Uterus (tissue), 4 donors: ENCODE results near the gene CFAP69. TPM values are rescaled to one million over a fixed set of nuclear protein-coding genes. Genes with fewer than 3 reads are reported as not detected.

Source experiments
- DNase-seq, 2 donors: peaks; one replicate each; pipeline ENCODE4 v3.0.0-alpha.2; 2019 to 2020
- H3K27ac ChIP-seq, 2 donors: fragments of 200-600 bp; sonication (generic); 1 replicate in 1 of 2; 2 replicates in 1 of 2; pipeline ENCODE4 v1.5.1; 2016 to 2018
- H3K27me3 ChIP-seq, 2 donors: fragments of 200-600 bp; sonication (generic); one replicate each; pipeline ENCODE4 v1.5.1; 2018 to 2019; ENCODE audit warnings: control low read depth in 1 of 2
- H3K36me3 ChIP-seq, 2 donors: fragments of 200-600 bp; sonication (generic); one replicate each; pipeline ENCODE4 v1.5.1; 2019; ENCODE audit warnings: control low read depth in 1 of 2
- H3K4me1 ChIP-seq, 2 donors: fragments of 200-600 bp; sonication (generic); one replicate each; pipeline ENCODE4 v1.5.1; 2018 to 2019; ENCODE audit warnings: control low read depth in 1 of 2
- H3K4me3 ChIP-seq, 2 donors: fragments of 200-600 bp; sonication (generic); 1 replicate in 1 of 2; 2 replicates in 1 of 2; pipeline ENCODE4 v1.5.1; 2018 to 2019; ENCODE audit warnings: mild to moderate bottlenecking in 1 of 2
- H3K9me3 ChIP-seq, 2 donors: fragments of 200-600 bp; sonication (generic); one replicate each; pipeline ENCODE4 v1.5.1; 2019; ENCODE audit warnings: control low read depth in 1 of 2
- POLR2A ChIP-seq, 2 donors: fragments of 450-650 bp; IDR thresholded peaks; one replicate each; pipeline ENCODE4 v1.6.1; 2016; ENCODE audit warnings: antibody characterized with exemption in 2 of 2, mild to moderate bottlenecking in 1 of 2, moderate library complexity in 1 of 2
- intact Hi-C: fragments of 100-400 bp; cut with DNase I; formaldehyde crosslinking; loops from one replicate; pipeline ENCODE4 v1.15.1; 2023; ENCODE audit warnings: low total_unique reads
- total RNA-seq, 4 donors: library from RNA; depleted of rRNA in 3 of 4; stranded (reverse); fragments of >200 nt in 3 of 4; gene quantifications; one replicate each; pipeline versions ENCODE4 v1.1.0 to v1.2.4, GENCODE V29; 2014 to 2023
- TF ChIP-seq, protein P1 (sequence below), 4 experiments: fragments of 200-600 bp in 2 of 4; fragments of 450-650 bp in 2 of 4; sonication (generic) in 2 of 4; IDR thresholded peaks; one replicate each; pipeline ENCODE4 v1.5.1; 2016 to 2019; ENCODE audit warnings: antibody characterized with exemption in 4 of 4, mild to moderate bottlenecking in 2 of 4, moderate library complexity in 1 of 4
- donor health status: DM: yes; HTN: yes; CAD: no.

The CFAP69 gene
- total RNA-seq, 4 donors from 2014 or later = 5.9 to 17.4 (median 10.2) TPM

- no peak overlapping the region for H3K4me3 ChIP-seq
- H3K27ac ChIP-seq = no peak overlapping the region
- no peaks in the 10 kb centered on the region for H3K9me3 ChIP-seq
- intact Hi-C loops = no loop called here
- no peak for DNase-seq
- H3K27me3 ChIP-seq = no peaks in the 10 kb centered on the region
- no peaks in the 10 kb centered on the region for H3K36me3 ChIP-seq
- H3K4me1 ChIP-seq = no peaks in the 10 kb centered on the region
- TF ChIP-seq, protein P1, sequence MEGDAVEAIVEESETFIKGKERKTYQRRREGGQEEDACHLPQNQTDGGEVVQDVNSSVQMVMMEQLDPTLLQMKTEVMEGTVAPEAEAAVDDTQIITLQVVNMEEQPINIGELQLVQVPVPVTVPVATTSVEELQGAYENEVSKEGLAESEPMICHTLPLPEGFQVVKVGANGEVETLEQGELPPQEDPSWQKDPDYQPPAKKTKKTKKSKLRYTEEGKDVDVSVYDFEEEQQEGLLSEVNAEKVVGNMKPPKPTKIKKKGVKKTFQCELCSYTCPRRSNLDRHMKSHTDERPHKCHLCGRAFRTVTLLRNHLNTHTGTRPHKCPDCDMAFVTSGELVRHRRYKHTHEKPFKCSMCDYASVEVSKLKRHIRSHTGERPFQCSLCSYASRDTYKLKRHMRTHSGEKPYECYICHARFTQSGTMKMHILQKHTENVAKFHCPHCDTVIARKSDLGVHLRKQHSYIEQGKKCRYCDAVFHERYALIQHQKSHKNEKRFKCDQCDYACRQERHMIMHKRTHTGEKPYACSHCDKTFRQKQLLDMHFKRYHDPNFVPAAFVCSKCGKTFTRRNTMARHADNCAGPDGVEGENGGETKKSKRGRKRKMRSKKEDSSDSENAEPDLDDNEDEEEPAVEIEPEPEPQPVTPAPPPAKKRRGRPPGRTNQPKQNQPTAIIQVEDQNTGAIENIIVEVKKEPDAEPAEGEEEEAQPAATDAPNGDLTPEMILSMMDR (IDR thresholded peaks at IDR 0.05) = no peak
- TF ChIP-seq POLR2A (IDR thresholded peaks at IDR 0.05) = no peak
Measured at GRCh38 chr7:90303241-90303640, 58.3 kb downstream of the CFAP69 start.

DNA sequence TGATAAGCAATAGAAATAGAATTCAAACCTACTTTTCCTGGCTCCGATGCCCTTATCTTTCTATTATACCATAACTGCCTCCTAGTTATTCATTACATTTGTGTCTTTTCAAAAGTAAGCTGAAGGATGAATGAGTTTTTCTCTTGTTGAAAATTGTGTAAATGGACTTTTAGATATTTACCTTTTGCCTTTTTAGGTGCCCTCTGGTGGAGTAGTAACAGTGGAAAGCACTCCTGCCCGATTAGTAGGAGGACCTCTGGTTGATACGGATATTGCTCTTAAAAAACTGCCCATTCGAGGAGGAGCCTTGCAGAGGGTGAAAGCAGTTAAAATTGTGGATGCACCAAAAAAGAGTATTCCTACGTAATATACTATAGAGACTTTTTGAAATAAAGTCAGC lies 64.9 kb downstream of the CFAP69 start:
- no peaks in the 10 kb centered on the region for H3K27me3 ChIP-seq
- no peaks in the 10 kb centered on the region for H3K4me1 ChIP-seq
- H3K9me3 ChIP-seq = no peaks in the 10 kb centered on the region
- TF ChIP-seq, protein P1 (IDR thresholded peaks at IDR 0.05) = no peak
- no peak for TF ChIP-seq POLR2A (IDR thresholded peaks at IDR 0.05)
- intact Hi-C loops = no loop called here
- H3K4me3 ChIP-seq = no peak overlapping the region
- DNase-seq = no peak
- no peak overlapping the region for H3K27ac ChIP-seq
- no peaks in the 10 kb centered on the region for H3K36me3 ChIP-seq

DNA sequence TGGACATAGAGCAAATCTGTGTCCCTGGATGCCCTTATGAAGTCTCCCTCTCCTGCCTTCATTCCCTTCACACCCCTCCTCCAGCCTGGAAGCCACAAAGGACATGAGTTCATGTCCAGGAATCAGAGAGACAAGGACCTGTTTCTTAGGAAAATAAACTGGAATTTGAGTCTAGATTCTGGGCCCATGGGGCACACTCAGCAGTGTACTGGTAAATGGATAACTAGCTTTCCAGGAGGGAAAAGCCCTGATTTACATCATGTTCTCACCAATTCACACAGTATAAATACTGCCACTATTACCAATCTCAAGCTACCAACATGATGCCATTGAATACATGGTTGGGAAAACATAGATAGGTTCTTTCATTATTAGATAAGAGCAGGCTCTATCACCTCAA lies 66.2 kb downstream of the CFAP69 start:
- no peak for TF ChIP-seq POLR2A (IDR thresholded peaks at IDR 0.05)
- TF ChIP-seq, protein P1 (IDR thresholded peaks at IDR 0.05) = no peak
- no peaks in the 10 kb centered on the region for H3K4me1 ChIP-seq
- no peak overlapping the region for H3K27ac ChIP-seq
- intact Hi-C loops = no loop called here
- no peaks in the 10 kb centered on the region for H3K9me3 ChIP-seq
- H3K4me3 ChIP-seq = no peak overlapping the region
- no peaks in the 10 kb centered on the region for H3K36me3 ChIP-seq
- no peaks in the 10 kb centered on the region for H3K27me3 ChIP-seq
- no peak for DNase-seq

DNA sequence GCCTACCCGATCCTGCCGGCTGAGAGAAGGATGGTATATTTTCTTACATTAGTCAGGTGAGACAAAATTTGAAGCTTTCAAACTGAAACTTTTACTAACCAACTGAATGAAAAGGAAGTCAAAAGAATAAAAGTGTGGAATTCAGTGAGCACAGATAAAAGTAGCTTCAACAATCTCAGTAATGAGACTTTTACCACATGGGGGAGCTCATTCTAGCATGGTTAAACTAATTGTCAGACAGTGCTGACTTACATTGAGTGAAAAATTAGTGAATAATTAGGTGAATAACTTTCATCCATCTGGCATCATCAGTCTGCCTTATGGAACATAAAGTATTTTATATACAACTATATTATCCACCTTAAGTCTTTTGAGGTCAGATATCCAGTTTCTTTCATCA lies 67.8 kb downstream of the CFAP69 start:
- Histone ChIP-seq H3K9me3 (no peaks in the 10 kb centered on the region), H3K36me3 (no peaks in the 10 kb centered on the region), H3K4me3 (no peak overlapping the region), H3K4me1 (no peaks in the 10 kb centered on the region), H3K27me3 (no peaks in the 10 kb centered on the region), H3K27ac (no peak overlapping the region)
- no peak for TF ChIP-seq POLR2A (IDR thresholded peaks at IDR 0.05)
- TF ChIP-seq, protein P1 (IDR thresholded peaks at IDR 0.05) = no peak
- no peak for DNase-seq
- intact Hi-C loops = no loop called here

DNA sequence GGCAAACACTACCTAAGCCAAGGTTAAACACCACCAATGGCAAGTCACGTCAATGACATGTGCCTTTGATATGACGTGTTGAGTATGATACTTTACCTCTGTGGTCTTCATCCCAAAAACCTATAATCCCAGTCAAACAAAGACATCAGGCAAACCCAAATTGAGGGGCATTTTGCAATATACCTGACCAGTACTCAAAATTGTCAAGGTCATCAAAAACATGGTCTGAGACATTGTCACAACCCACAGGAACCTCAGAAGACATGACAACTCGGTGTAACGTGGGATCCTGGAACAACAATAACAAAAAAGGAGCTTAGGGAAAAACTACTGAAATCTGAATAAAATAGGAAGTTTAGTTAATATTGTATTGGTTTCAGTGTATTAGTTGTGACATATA lies 68.9 kb downstream of the CFAP69 start:
- Histone ChIP-seq H3K27ac (no peak overlapping the region), H3K36me3 (no peaks in the 10 kb centered on the region), H3K9me3 (no peaks in the 10 kb centered on the region), H3K27me3 (peaks cover 0 to 8% of the 10 kb centered on the region in 2 donors), H3K4me3 (no peak overlapping the region), H3K4me1 (no peaks in the 10 kb centered on the region)
- no peak for DNase-seq
- TF ChIP-seq POLR2A (IDR thresholded peaks at IDR 0.05) = no peak
- TF ChIP-seq, protein P1 (IDR thresholded peaks at IDR 0.05) = no peak
- intact Hi-C loops = no loop called here
